Stimulated activated CD4-positive, alpha-beta T cell treated with anti-CD3 and anti-CD28 coated beads, Interleukin-15, amount 100 ng/mL, for 48 hours (primary cell): ENCODE measurements around the gene MTF1.

Experiments
- DNase-seq, 2 donors: peaks; one replicate each; pipeline ENCODE4 v3.0.0-alpha.2; 2020; ENCODE audit warnings: low read depth in 2 of 2

The MTF1 gene

DNA sequence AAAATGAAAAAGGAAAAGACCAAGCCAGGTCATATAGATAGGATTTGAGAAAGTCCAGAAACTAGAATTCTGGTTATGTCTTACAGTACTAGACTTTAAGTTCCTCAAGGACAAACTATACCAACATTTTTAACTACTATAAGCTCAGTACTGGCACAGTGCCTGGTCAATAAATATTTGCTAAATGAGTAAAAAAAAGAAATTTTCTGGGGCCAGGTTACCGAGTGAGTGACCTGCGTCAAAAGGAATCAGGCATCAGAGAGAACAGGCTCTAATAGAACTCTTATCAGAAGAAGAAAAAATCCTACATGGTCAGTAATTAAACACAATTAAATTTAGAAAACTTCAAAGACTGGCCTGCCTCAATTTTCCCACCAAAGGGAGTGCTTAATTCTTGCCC lies 27.6 kb downstream of the MTF1 start:
- no peak for DNase-seq

DNA sequence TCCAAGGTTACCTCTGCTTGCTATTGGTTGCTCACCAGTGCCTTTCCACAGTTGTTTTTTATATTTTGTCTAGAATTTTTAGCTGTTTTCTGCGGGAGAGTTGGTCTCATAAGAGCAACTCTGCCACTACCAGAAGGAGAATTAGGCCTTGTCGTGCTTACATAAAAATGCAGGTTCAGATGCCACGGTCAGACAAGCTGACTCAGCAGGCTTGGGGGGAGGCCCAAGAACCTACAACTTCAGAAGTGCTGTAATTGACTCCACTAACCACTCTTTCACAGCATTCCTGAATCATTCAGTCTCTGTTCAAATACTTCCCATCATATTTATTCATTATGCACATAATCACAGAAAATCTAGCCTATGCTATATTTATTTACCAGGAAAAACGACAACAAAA lies 28.3 kb downstream of the MTF1 start:
- no peak for DNase-seq

DNA sequence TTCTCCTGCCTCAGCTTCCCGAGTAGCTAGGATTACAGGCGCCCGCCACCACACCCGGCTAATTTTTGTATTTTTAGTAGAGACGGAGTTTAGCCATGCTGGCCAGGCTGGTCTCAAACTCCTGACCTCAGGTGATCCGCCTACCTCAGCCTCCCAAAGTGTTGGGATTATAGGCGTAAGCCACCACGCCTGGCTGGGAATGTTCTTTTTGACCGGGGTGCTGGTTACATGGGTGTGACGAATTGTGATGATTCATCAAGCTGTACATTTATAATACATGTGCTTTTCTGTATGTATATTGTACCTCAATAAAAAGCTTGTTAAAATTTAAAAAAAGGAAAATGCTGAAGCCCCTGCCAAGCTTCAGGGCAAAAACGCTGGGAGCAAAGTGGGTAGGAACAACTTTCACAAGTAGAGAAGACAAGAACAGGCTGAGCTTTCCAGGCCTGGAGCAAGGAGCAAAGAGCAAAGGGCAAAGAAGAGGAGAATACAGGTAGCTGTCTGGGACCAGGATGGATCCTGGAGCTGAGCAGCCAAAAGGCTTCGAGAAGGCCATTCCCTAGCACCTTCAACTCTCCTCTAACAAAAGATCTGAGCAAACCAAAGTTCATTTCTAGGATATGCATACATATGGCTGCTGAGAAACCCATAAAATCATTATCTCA lies 30.9 kb downstream of the MTF1 start:
- DNase-seq: no peak

DNA sequence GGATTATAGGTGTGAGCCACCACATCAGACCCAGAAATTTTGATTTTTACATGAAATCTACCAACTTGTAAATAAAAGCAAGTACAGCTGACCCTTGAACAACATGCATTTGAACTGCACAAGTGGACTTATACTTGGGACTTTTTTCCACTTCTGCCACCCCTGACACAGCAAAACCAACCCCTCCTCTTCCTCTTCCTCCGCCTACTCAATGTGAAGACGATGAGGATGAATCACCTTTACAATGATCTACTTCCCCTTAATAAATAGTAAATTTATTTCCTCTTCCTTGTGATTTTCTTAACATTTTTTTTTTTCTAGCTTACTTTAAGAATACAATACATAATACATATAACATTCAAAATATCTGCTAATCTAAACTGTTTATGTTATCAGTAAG lies 33.9 kb downstream of the MTF1 start:
- DNase-seq: no peak

DNA sequence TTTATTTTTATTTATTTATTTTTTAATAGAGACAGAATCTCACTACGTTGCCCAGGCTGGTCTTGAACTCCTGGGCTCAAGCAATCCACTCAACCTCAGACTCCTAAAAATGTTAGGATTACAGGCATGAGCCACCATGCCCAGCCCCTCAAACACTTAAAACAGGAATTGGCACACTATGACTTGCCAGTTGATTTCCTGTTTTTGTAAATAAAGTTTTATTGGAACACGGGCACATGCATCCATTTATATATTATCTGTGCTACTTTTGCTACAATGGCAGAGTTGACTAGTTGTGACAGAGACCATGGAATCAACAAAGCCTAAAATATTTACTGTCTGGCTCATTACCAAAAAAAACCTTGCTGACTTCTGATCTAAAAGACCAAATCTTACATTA lies 35.4 kb downstream of the MTF1 start:
- DNase-seq: no peak

DNA sequence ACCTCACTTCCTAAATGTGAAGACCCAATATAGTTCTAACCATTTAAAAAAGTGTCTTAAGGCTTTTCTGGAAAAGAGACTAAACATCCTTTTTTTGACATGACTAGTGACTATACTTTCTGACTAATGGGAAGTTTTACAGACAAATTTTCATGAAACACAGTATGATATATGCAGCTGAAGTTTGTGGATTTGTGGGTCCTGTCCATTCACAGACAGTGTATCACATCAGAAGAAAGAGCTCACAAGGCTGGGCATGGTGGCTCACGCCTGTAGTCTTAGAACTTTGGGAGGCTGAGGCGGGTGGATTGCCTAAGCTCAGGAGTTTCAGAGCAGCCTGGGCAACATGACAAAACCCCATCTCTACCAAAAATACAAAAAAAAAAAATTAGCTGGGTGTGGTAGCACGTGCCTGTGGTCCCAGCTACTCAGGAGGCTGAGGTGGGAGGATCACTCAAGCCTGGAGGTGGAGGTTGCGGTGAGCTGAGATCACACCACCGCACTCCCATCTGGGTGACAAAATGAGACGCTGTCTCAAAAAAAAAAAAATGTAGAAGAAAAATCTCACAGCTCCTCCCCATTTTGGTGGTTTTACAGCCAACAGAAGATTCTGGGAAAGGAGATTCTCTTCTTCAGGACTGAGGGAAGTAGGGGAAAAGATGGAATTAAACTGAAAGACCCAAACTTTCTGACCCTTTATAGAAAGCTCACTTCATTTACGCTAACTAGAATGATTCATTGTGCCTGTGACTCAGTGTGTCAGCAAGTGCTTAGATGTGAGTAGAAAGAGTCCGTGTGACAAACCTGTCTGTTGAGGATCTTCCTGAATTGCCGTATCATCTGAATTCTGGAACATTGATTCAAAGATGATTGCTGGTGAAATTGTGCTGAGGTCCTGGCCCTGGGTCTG lies 36.2 kb downstream of the MTF1 start:
- DNase-seq: no peak

DNA sequence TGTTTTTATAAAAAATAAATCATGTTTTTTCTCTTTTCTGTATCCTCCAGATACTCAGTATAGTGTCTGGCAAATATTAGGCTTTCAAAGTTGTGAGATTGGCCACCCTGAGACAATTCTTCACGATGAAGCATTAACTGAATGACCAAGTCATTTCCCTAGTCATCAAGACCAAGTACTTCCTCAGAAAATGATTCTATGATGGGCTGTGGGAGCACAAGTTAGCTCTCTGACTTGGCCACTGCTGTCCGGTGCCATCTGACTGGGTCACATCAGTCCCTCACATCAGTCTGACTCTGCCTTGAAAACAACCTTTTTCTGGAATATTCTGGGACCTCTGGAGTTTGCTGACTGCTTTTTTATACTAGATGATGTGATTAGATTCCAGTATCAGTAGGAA lies 37.9 kb downstream of the MTF1 start:
- no peak for DNase-seq

DNA sequence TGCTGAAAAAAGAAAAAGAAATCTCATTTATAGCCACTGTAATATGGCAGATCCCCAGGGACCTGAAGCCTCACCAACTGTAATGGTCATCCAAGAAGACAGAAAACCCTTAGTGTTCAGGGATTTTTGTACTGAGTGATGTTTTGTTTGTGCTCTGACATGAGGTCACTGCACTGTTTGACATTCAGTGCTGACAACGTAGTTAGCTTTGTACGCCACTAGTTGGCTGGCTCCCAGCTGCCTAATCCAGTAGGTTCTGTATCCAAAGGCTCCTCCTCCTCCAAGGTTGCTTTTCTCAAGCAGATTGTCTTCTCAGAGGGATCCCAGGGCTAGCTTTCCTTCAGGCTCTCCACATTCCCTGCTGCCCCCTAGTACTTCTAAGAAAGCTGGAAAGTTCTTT lies 41.9 kb downstream of the MTF1 start:
- no peak for DNase-seq

DNA sequence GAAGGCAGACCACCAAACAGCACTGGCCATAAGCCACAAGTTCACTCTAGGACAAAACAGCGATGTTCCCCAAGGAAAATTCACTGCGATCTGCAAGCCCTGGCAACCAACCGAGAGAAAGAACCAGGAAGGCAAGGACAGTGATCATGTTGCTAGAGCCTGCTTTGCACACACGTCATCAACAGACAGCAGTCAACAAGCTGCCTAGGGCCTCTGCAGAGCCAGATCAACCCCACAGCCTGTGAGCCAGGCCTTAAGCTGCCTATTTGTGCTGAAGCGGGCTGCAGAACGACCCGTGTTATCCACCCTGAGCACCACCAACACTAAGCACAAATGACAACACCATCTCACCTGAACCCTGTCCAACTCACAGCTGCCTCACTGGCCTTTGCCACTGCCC lies 45.1 kb downstream of the MTF1 start:
- DNase-seq: no peak

DNA sequence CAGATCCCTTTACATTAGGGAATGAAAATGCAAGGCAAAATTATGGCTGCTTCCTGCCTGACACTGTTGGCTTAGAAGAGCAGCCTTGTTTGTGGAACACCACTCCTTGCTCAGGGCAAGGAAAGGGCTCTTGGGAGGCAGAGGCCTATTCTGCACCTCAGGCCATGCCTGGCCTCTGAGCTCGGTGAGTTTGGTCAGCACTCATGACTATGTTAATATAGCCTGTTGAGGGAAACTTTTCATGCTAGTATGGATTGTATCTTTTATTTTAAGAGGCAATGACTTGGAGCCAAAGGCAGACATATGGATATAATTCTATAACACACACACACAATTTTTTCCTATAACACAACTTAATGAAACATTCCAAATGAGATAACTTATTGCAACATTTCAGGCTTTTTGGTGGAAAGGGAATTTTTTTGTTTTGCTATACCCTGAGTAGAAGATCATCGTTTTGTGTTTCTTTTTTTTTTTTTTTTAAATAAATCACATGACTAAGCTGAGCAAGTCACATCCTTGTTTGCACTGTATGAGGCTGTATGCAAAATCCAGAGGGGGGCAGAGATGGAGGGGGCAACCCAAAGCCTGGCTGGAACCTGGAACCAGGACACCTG lies 45.8 kb downstream of the MTF1 start:
- DNase-seq: no peak

DNA sequence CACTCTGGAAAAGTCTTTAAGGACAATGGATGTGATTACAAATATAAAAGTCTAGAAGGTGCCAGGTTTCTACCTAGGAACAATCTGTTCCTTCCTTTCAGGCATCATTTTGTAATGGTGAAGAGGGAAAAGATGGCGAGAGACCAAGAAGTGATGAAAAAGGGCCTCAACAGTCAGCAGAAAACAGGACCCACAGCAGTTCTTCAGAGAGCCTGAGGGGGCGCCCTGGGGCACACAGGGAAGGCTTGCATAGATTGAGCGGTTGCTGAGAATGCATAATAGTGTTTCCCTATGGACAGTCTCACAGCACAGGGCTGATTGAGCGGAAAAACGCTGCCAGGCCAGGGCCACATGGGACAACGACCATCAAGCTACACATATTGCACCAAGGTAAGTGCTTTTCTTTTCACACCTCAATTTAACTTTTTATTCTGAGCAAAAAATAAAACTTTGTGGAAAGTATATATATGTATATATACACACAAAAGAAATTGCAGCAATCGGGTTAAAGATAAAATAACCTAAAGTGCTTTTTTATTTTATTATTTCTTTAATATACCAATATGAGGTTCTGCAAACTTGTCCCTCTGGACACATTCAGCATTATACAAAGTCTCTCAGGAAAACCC lies 48.3 kb downstream of the MTF1 start:
- peak in 1 of 2 donors; percentile 59 for DNase-seq

DNA sequence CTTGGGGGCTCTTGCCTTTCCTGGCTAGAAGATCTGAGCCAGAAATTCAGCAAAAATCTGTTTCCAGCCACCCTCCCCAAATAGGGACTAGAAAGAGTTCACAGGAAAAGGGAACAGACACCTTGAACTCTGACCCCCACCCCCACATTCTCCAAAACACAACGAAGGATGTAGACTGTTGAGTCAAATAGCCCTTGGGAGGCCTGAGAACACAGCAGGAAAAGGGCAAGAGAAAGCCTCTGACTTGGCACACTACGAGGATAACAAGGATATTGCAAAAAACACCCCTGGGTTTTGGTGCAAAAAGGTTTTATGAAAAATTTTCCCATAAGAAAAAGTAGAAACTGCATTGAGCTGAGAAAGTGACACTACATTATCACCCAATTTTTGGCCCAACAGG lies 49.5 kb downstream of the MTF1 start:
- DNase-seq: no peak

DNA sequence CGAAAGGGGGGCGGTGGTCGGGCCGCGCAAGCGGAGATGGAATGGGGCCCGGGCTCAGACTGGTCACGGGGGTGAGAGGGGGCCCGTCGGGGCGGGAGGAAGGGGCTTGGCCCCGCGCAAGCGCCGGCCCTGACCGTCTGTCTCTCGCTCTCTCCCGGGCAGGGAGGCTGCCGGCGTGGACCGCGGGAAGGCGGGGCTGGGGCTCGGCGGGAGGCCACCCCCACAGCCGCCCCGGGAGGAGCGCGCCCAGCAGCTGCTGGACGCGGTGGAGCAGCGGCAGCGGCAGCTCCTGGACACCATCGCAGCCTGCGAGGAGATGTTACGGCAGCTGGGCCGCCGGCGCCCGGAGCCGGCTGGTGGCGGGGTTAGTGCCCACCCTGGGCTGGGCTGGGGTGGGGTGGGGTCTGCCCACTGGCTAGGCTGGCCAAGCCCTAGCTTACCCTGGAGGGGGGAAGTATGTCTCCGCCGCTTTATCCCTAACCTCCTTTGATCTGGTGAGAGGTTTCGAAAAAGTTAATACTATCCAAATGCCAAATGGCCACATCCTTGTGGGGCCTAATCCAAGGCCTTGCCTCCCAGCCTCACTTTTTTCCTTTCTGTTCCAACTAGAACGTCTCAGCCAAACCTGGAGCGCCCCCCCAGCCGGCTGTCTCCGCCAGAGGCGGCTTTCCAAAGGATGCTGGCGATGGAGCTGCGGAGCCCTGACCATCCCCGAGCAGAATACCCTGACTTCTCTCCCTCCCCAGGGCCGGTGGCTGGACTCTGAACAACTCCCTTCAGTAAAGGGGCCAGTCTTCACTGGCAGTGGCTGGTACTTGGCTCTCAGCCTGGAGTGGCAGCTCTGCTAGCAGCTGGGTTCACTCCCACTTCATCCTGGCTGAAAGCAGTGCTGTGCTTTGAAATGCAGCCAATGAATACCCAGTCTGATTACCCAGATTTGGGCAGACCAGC lies 50.7 kb downstream of the MTF1 start:
- no peak for DNase-seq

DNA sequence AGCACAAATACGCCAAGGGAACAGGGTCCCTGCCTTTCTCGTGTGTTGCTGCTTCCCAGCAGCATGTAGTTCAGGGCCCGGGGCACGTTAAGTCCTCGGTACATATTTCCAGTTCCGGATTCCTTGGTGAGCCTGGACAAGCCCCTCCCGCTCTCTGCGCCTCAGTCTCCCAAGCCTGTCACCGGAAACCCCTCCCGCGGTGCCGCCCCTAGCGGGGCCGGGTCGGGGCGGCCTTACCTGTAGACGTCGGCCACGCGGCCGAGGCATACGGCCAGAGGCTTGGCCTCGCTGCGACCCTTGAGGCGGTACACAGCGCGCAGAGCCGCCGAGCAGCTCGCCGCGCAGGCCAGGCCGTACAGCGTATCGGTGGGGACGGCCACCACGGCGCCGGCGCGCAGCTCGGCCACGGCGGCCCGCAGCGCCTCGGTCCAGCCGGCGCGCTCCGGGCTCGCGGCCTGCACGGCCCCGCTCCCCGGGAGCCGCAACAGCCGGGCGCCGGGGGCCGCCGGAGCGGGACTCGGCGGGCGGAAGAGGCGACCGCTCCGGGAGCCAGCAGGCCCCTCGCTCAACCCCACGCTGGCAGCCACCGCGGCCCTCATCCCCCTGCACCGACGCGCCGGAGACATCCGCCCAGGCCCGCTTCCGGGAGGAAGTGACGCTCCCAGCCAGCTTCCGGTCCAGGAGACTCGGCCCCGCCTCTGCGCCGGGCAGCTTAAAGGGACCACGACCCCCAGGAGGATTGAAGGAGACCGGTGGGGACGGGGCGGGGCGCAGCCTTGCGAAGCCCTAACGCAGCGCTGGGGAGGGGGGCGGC lies 51.6 kb downstream of the MTF1 start, which contains the start of the genes C1orf122 and YRDC:
Gene C1orf122, plus strand, starts transcription at position 236 of the 814 bp plus-strand sequence. CDS start 615 bp downstream, outside the sequence.
Gene YRDC, minus strand, starts transcription at position 654 of the 814 bp plus-strand sequence. Its CDS starts 28 bp downstream, at position 626.
- peak; percentile 88 to 91 for DNase-seq

DNA sequence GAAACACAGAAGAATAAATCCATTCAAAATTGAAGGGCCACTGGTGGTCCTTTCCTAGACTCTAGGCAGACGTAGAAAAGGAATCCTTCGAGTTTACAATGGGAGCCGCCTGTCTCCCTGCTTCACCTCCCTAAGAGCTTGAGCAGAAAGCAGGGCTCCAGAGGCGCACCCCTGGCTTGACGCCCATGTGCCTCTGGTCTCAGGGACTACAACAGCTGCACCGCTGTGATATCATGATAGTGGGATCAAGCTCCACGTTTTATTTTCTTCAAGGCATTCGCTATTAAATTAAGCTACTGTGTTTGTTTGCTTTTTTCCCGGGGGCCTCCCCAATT lies 52.2 kb downstream of the MTF1 start:
- no peak for DNase-seq

DNA sequence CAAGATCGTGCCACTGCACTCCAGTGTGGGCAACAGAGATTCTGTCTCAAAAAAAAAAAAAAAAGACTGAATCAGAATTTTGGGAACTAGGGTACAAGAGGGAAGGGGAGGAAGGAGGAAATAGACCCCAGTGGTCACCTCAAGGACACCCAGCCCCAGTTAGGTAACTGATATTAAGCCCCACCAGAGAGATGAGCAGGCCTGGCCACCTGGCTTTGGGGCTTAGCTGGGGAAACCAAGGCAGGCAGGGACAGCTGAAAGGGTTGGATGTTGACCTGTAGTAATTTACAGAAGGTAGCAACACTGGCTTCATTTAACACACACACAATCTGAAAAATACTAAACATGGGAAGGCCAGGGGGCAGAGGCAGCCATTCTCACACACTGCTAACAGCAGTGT lies 57.0 kb downstream of the MTF1 start:
- no peak for DNase-seq

DNA sequence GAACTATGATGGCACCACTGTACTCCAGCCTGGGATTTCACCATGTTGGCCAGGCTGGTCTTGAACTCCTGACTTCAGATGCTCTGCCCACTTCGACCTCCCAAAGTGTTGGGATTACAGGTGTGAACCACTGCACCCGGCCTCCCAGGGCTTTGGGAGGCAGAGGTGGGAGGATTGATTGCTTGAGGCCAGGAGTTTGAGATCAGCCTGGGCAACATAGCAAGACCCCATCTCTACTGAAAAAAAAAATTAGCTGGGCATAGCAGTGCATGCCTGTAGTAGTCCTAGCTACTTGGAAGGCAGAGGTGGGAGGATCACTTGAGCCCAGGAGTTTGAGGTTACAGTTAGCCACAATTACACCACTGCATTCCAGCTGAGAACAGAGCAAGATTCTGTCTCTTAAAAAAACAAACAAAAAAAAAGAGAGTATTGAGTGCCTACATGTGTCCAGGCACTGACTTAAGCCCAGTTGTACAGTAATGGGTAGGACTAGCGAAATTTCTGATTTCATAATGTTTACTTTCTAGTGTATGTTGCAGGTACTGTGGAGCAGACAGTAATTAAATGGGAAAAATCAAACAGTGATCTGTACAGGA lies 61.5 kb downstream of the MTF1 start:
- no peak for DNase-seq

DNA sequence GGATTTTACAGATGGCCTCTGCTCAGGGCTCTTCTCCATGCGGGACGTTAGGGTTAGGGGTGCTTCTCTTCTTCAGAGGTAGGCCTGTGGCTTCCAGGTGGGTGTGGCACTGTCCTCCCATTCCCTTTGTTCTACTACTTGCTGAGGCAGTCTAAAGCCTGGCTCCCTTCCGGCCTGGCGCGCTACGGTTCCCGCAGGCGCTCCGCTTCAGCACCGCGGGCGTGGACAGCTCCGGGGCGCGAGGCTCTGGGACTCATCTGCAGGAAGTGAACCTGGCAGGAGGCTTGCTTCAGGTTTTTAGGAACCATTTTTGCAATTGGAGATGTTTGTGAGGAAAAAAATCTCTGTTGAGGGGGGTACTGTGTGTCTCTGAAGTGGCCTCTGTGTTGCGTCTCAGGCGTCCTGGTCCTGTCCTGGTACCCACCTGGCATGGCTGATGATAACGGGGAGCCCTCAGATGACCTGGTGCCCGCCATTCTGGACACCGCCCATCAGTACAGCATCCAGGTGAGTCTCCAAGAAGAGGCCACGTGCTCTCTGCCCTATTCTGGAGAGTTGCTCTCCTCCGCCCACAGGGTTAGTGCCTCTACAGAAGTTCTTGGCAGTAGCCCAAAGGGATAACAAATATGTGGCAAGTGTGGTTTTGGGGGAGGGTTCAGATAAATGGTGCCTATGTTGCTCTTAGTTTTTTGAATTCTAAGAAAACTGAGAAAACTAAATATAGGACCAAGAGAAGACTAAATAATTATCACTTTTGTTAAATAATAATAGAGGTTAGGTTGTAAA lies 63.9 kb downstream of the MTF1 start:
- no peak for DNase-seq
